Stimulated activated CD4-positive, alpha-beta T cell treated with anti-CD3 and anti-CD28 coated beads, TNF-alpha, amount 100 ng/mL, for 24 hours (primary cell): ENCODE results near the gene PROM1.

Source experiments
- DNase-seq, 3 experiments: peaks; one replicate each; pipeline ENCODE4 v3.0.0-alpha.2; 2020; ENCODE audit warnings: low read depth in 3 of 3

The PROM1 gene

DNA sequence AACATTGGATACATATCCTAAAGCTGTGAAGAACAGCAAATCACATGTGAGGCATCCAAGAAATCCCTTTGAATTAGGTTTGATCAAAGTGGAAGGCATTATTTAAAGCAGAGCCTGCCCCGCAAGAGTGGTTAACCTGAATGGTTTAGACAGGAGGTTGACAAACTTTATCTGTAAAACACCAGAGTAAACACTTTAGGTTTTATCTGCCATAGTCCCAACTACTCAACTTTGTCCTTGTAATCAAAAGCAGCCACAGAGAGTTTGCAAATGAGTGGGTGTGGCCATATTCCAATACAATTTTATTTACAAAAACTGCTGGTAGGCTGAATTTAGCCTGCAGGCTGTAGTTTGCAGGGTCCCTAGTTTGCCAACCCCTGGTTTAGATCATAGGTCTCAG is 95.6 kb downstream of the PROM1 start:
- no peak for DNase-seq

- no peak for DNase-seq
These were observed 96.9 kb downstream of the PROM1 start for GRCh38 chr4:15986907-15987306.

DNA sequence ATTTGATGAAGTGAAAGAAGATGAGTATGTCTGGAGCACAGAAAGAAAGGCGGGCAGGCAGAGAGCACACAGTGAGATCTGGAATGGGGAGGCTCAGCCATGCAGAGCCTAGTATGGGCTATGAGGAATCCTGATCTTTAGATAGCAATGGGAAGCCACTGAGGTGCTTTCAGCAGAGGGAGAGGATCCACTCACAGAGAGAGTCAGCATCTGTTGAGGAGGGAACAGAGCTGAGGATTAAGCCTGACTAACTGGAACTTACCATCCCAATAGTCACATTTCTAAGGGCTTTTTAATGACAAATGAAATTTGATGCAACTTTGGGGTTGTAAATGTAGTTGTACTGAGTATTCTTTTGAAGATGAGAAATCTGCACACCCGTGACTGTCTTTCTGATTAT is 100.2 kb downstream of the PROM1 start:
- DNase-seq, result no peak

- DNase-seq, result no peak
These were observed 100.8 kb downstream of the PROM1 start for GRCh38 chr4:15982842-15983524.

DNA sequence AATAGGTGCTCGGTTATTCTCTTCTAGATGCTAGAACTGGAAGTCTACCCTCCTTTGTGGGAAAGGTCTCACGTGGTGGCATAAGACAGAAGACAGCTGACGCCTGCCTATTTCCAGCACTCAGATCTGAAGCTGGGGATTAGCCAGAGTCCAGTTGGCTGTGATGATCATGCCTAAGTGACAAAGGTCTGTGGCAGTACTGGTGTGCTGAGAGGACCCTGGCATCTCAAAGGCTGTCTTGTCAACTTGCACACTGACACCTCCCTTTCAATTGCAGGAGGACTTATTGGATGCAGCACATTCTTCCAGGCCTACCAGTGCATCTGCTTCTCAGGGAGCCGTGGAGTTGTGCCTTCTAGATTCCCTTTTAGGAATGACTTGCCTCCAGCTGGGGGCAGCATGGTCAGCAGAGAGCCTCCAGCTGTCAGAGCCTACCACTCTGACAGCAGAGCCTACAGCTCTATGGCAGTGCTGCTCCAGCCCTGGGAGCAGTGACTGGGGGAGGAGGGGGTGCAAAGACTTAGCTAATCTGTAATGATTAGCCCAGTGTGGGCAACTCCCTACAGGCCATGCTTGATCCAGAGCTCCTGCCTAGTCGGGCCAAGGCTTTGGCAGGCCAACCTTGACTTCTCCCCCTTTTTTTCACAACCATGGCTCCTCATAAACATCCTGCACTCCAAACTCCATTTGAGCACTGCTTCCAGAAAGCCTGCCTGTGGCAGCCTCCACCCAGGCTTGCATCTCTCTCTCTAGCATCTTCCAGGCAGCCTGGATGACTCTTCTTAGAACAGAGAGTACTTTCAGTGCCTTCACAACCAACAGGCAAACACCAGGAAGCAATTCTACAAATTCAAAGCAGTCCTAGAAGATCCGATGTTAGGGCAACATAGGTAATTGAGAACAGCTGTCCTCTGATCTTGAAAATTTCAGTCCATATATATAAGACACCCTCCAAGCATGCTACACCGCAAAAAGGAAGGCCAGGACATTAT is 107.1 kb downstream of the PROM1 start:
- DNase-seq, result no peak

GRCh38 chr4:15971068-15971801 is 112.6 kb downstream of the PROM1 start:
- DNase-seq, result no peak

GRCh38 chr4:15968551-15969300 is 115.1 kb downstream of the PROM1 start:
- DNase-seq, result no peak

GRCh38 chr4:15965325-15965724 is 118.5 kb downstream of the PROM1 start:
- no peak for DNase-seq

GRCh38 chr4:15964159-15964558 is 119.7 kb downstream of the PROM1 start:
- DNase-seq, result no peak

DNA sequence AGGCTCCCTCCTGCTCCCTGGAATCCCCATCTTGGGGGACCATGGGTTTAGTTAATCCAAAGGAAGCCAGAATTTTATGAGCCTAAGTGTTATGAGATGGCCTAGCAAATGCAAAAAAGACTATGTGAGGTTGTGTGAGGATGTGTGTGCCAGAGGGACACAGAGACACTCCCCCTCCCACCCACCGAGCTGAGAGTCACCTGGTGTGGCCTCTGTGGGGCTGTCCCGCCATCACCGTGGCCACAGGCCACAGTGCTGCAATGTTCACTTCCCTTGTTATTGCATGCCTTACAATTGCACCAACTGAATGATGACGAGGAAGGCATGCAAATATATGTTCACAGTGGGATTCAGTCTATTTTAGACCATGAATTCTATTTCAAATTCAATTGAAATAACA is 120.2 kb downstream of the PROM1 start:
- peak in 2 of 3 experiments; percentile 9 to 47 for DNase-seq

DNA sequence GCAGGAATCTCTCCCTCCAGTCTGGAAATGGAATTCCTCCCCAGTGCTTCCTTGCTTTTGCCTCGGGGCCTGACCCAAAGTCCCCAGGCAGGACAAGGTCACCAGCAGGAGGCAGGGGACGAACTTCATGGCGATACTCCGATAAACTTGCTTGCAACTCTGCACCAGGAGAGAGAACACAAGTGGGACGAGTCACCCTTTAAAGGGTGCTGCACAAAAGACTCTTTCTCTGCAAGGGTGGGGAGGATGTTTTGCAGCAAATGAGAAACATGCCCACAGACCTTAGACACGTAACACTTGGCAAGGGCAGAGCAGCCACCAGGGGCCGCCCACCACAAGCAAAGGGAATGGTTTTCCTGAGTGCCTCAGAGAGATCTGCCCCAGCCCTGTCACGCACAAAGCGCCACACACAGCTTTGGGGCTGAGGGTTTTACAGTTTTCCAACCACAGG is 120.8 kb downstream of the PROM1 start, which contains the start of gene FGFBP2:
Gene FGFBP2, minus strand, starts transcription at position 175 of the 451 bp plus-strand sequence. Its CDS starts 46 bp downstream, at position 129.
- DNase-seq, result peak; percentile 3 to 61 (median 22)

- DNase-seq, result no peak
These were observed 121.9 kb downstream of the PROM1 start for GRCh38 chr4:15961781-15962510.

GRCh38 chr4:15958562-15958961 is 125.3 kb downstream of the PROM1 start:
- DNase-seq, result no peak

- DNase-seq, result peak; percentile 68 to 82 (median 71)
These were observed 127.5 kb downstream of the PROM1 start for GRCh38 chr4:15956179-15956850.

DNA sequence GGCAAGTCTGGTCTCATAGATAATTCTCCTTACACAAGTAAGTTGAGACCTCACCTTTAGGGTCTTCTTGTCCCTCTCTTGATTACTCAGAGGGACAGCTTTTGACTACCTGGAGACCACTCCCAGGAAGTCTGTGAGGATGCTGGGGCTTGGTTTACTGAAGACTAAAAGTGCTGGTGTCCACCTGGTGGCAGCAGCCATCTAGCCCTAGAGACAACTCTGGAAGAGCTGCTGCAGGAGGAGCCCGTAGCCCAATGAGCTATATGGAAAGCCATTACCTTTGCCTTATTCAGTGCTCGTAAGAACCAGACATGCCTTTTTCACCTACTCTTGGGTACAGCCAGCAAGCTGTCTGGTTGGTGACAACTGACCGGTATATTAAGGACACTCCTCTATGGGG is 128.2 kb downstream of the PROM1 start:
- DNase-seq, result no peak

- no peak for DNase-seq
These were observed 130.2 kb downstream of the PROM1 start for GRCh38 chr4:15953625-15954024.

- no peak for DNase-seq
These were observed 132.0 kb downstream of the PROM1 start for GRCh38 chr4:15951781-15952180.

- DNase-seq, result no peak
These were observed 135.0 kb downstream of the PROM1 start for GRCh38 chr4:15948826-15949225.

- DNase-seq, result no peak
These were observed 136.1 kb downstream of the PROM1 start for GRCh38 chr4:15947684-15948083.

GRCh38 chr4:15945516-15945915 is 138.3 kb downstream of the PROM1 start:
- no peak for DNase-seq
